ENCODE data around the gene MARS1.

DNA sequence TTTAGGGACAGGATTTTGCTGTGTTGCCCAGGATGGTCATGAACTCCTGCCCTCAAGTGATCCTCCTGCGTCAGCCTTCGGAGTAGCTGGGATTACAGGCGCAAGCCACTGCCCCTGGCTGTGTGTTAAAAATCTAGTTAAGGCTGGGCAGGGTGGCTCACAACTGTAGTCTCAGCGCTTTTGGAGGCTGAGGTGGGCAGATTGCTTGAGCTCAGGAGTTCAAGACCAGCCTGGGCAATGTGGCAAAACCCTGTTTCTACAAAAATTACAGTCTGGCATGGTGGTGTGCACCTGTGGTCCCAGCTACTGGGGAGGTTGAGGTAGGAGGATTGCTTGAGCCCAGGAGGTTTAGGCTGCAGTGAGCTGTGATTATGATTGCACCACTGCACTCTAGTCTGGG lies 23.3 kb downstream of the MARS1 start:
- TF ChIP-seq POLR2A (IDR thresholded peaks at IDR 0.05; ENCODE audit: low read length) (no peak), GATA1 (IDR thresholded peaks at IDR 0.05; ENCODE audit: low read depth, low read length) (no peak)

All from erythroblast (primary cell).